ENCODE measurements around the gene TK2.
"Not testable (repeated sequence)": the region's sequence is repeated elsewhere in the genome, so short reads cannot be mapped to it uniquely, and the experiment has no call there.

The TK2 gene

GRCh38 chr16:66465946-66466345, 84.0 kb downstream of the TK2 start:
- DNase-seq = not testable (repeated sequence)

- DNase-seq = no peak
These were observed 87.0 kb downstream of the TK2 start for GRCh38 chr16:66462912-66463311.

- no peak for DNase-seq
These were observed 89.2 kb downstream of the TK2 start for GRCh38 chr16:66460703-66461102.

- DNase-seq = peak; percentile 85
These were observed 90.0 kb downstream of the TK2 start for GRCh38 chr16:66459878-66460277.

- no peak for DNase-seq
These were observed 91.1 kb downstream of the TK2 start for GRCh38 chr16:66458853-66459252.

GRCh38 chr16:66458292-66458691, 91.6 kb downstream of the TK2 start:
- no peak for DNase-seq
